GM21825 (cell line): ENCODE results near the gene KCTD1.

Experiments used
- ATAC-seq: cut with Tn5 transposase; IDR thresholded peaks from one replicate; pipeline ENCODE4 v1.9.1; 2021; ENCODE audit warnings: mild to moderate bottlenecking, moderate library complexity; ENCODE audit not compliant: unreplicated experiment

The KCTD1 gene

DNA sequence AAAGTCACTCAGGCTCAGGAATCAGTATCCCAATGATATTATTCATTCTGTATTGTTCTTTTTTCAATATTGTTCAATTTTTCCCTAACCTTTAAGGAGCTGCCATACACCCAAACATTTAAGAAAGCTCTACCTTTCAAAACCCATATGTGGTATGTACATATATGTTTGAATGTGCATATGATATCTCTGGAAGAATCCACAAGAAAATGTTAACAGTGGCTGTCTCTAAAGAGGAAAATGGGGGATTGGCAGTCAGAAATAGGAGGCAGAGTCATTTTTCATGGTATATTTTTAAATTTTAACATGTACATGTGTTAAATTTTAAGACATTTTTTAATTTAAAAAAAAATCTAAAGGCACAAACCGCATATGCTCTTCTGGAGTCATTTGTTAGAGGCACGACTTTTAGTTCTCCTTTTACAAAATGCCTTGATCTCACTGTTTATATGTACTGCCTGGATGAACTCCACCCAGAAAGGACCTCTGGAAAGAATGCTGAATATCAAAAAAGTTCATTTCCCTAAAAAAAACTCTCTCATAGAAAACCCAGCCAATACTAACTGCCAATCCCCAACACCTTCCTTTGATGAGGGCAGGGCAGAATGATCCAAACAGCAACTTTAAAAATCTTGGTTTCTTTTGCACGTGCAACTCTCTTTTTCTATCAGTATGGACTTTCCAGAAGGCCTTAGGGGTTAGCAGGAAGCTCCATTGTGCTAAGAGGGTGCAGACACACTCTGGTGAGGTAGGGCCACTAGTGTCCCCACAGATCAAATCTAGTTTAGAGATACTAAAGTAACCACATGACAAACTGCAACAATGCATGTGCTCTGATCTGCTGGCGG is 23.6 kb downstream of the KCTD1 start:
- ATAC-seq = no peak

DNA sequence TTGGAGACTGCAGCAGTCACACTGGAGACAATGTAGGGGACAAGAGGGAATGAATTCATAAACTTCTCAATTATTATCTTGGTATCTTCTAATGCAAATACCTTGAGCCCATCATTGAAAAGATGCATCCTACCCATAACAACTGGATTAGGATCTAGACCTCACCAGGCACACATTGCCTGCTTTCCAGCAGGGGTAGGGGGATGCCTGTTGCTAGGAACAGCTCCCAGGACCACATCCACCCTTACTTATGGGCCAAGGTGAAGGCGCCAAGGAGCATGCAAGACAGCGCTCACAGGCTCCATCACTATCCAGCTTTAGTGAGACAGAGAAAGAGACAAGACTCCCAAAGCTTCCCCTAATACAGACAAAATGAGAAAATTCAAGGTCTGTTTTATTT is 24.4 kb downstream of the KCTD1 start:
- ATAC-seq = no peak

DNA sequence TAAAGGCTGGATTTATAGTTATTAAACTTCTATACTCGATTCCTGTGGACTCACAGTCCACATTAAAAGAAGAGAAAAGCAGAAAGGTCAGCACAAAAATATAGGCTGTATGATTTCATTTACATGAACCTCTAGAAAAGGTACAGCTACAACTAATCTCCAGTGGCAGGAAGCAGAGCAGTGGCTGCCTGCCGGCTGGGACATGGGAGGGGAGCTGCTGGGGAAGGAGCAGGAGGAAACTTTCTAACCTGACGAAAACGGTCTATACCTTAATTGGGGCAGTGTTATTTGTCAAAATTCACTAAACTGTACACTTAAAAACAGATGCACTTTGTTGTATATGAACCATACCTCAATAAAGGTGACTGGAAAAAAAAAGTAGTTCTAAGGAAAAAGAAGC is 26.7 kb downstream of the KCTD1 start:
- ATAC-seq = no peak

DNA sequence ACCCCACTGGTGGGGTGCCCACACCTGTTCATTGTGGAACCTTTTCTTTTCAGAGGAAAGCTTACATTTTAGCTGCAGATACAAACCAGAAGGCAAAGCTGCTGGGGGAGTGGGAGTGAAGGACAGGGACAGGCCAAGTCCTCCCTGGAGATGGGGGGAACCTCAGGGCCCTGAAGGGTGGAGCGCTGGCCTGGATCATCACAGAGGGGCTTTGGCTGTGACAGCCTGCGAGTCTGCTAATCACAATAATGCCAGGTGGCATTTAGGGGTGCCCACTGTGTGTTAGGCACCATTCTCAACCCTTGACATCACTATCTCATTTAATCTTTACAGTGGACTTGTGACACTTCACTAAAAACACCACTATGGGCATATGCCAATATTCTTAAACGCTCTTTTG is 27.4 kb downstream of the KCTD1 start:
- ATAC-seq = no peak

GRCh38 chr18:26519114-26519513 is 29.2 kb downstream of the KCTD1 start:
- no peak for ATAC-seq

DNA sequence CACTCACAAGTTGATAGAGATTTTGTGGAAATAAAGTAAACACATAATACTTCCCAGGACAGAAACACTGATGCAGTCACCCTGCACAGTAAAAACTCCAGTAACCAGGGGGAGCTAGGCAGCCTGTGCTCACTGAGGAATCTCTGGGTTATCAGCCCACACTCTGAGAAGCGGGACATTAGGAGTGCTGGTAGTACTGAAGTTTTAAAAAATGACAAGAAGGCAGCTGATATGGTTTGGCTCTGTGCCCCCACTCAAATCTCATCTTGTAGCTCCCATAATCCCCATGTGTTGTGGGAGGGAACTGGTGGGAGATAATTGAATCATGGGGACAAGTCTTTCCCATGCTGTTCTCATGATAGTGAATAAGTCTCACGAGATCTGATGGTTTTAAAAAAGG is 31.4 kb downstream of the KCTD1 start:
- no peak for ATAC-seq

DNA sequence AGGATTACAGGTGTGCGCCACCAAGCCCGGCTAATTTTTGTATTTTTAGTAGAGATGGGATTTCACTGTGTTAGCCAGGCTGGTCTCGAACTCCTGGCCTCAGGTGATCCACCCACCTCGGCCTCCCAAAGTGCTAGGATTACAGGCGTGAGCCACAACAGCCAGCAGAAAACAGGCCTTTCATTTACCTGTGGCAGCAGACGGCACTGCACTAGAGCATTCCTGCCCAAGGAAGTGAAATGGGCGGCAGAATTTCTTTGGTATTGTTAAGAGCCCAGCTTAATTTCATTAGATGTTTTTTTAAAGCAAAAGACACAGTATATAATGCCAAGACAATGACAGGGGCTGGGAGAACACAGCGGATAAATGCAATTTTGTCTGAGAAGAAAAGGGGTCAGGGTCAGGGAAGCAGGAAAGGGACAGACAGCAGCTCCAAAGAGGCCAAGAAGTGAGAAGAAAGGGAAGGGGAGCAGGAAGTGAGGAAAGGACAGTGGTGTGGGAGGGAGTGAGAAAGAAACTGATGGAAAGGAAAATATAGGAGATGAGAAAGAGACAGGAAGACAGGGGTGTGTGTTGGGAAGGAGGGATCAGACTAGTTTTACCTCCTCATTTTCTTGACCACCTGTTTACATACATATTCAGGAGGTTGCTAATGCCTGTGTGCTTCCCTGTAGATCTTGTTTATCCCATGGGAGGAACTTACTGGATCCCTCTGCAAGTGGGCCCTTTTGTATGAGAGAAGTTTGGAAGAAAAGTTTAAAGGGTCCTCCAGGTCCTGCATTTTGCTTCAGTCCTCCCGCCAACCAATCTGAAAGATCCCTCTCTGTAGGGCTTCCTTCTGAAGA is 32.5 kb downstream of the KCTD1 start:
- ATAC-seq = no peak

- no peak for ATAC-seq
These were observed 36.8 kb downstream of the KCTD1 start for GRCh38 chr18:26511339-26512071.

DNA sequence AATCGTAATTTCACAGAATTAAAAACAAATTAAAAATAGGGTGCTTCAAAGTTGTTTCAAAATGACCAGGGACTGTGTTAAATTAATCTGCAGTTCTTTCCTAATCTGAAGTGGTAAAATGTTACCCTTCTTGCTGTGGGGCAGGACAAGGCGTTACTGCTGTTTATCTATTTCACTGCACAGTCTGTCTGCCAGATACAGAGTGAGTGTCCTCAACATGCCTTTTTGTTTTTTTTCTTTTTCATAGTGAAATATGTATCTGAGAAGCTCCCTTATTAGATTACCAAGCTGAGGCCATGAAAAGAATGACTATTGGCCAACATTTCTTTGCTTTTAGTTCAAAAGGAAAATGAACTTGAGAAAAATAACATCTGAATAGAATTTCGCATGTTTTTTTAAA is 38.0 kb downstream of the KCTD1 start:
- ATAC-seq = no peak

GRCh38 chr18:26506012-26506411 is 42.3 kb downstream of the KCTD1 start:
- no peak for ATAC-seq

DNA sequence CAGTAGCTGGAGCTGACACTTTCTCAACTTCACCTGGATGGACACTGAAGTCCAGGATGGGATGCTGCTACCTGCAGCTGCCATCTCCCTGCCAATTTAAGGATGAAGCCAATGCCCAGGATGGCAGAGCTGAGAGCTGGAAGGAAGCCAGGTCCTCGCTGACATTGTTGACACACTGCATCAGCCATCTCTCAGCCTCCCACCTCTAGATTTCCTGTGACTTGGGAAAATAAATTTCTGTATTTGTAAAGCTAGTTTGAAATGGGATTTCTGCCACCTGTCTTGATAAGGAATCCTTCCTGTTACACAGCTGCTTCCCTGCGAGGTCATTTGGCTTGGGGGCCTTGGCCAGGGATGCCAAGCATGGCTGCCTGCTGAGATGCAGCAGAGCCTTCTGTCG is 43.5 kb downstream of the KCTD1 start:
- no peak for ATAC-seq

DNA sequence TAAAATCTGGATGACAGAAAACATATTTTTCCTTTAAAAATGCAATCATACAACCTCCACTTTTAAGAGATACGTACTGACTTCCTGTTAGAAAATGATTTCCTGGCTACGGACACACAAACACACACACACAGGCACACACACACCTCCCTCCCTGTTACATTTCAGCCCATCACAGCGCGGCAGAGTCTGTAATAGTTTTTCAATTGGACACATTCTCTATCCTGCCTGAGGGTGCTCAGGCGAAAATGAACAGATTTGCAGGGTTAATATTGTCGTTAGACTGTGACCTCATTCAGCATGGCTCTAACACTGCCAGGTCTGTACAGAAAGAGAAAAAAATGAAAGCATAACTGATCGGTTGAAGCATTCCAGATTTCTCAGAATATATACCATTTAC is 45.0 kb downstream of the KCTD1 start:
- no peak for ATAC-seq

GRCh38 chr18:26502823-26503222 is 45.5 kb downstream of the KCTD1 start:
- ATAC-seq = no peak

- no peak for ATAC-seq
These were observed 50.5 kb downstream of the KCTD1 start for GRCh38 chr18:26497866-26498265.

- ATAC-seq = no peak
These were observed 51.8 kb downstream of the KCTD1 start for GRCh38 chr18:26496528-26496927.

DNA sequence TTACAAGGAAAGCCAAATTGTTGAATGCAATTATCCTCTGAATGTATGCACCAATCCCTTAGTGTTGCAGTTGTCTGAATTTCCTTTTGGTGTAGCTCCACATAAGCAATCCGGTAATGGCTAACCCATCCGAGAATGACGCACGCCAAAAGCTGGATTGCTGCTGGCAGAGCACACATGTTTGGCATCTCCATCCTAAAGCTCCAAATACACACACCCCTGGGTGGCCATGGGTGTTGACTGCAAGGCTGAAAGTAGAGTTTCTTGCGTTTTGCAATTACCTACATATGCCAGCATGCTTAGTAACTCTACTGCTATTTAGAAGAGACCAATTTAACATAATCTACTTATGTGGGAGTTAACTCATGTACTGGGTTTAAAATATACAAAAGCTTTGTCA is 53.1 kb downstream of the KCTD1 start:
- no peak for ATAC-seq

DNA sequence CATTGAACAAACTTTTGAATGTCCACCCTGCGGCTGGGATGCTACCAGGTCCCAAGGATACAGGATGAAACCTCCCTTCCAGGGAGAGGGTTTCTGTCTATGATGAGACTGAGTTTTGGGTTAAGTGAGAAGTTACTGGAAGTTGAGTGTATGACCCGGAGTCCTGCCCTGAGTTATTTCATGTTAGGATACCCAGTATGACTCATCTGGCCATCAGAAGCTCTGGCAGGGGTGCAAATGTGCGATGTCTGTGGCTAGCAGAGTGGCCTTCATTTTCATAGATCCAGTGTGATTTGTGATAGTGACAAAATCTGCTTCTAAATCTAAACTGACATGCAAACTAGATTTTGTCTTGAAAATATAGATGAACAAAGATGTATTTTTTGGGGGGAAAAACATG is 55.3 kb downstream of the KCTD1 start:
- no peak for ATAC-seq

- no peak for ATAC-seq
These were observed 57.0 kb downstream of the KCTD1 start for GRCh38 chr18:26491194-26491816.

GRCh38 chr18:26489881-26490280 is 58.5 kb downstream of the KCTD1 start:
- ATAC-seq = no peak

DNA sequence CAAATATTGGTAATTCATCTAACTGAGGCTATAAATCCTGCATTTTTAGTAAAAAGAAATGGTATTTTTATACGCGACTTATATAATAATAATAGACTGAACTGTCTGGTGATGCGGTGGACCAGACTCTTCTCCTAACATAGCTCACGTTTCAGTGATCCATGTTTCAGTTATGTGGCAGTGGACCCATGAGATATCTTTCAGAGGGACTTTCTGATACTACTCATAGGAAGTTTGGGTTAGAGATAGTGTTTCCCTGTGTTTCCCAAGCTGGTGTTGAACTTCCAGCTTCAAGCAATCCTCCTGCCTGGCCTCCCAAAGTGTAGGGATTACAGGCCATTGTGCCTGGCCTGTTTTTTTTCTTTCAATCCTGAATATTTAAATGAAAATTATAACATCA is 59.2 kb downstream of the KCTD1 start:
- ATAC-seq = no peak

DNA sequence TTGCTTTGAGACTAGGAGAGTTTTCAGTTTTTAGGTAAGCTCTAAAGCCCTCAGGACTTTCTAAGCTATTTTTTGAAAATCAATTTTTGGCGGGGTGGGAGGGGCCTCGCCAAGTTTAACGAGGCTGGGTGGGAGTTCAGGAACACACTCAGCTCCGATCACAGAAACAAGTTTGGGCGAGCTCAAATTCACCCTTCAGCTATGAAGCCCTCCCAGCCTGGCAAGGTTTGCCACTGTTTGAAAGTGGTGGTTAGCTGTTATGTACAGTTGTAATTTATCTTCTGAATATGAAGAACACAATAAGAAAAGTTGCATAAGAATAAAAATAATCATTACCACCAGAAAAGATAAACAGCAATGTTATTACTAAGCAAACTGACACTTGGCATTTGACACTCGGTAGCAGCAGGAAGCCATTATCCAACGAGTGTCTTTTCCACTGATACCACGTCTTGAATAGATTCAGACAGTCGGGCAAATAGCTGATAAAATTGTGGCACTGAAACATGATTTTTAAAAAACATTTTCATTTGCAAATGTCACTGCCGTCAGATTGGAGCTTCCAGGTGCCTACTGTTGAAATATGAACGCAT is 59.8 kb downstream of the KCTD1 start:
- ATAC-seq = no peak
